GOT3 (cell line): ENCODE measurements around the gene MEIOB.
"Not testable (repeated sequence)": the region's sequence is repeated elsewhere in the genome, so short reads cannot be mapped to it uniquely, and the experiment has no call there.

Experiments
- DNase-seq: peaks from one replicate; lab custom pipeline; 2025; ENCODE audit warnings: mixed read lengths; lab: John Stamatoyannopoulos, UW

MEIOB gene

DNA sequence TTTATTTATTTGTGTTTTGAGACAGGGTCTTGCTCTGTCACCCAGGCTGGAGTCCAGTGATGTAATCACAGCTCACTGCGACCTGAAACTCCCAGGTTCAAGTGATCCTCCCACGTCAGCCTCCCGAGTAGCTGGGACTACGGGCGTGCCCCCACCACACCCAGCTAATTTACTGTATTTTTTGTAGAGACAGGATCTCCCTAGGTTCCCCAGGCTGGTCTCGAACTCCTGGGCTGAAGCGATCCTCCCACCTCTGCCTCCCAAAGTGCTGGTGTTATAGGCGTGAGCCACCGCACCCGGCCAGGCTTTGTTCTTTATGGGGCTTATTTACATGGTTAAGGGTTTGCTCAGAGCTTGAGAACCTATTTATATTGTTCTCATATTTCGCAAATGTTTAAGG lies 5.8 kb upstream of the MEIOB start:
- DNase-seq, result no peak

DNA sequence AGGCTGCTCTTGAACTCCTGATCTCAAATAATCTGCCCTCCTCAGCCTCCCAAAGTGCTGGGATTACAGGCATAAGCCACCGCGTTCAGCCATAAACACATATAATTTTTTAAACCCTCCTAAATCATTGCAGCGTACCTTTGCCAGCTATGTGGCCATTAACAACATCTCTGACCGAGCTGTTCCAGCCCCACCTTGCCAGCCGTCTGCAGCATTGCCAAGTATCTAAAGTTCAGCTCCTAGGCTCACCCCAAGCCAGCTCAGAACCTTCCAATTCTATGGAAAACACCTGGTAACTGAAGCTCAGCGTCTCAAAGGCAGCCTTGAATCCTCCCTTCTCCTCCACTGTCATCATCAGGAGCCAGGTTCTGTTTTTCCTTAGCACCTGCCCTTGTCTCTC lies 5.1 kb upstream of the MEIOB start:
- DNase-seq, result no peak

DNA sequence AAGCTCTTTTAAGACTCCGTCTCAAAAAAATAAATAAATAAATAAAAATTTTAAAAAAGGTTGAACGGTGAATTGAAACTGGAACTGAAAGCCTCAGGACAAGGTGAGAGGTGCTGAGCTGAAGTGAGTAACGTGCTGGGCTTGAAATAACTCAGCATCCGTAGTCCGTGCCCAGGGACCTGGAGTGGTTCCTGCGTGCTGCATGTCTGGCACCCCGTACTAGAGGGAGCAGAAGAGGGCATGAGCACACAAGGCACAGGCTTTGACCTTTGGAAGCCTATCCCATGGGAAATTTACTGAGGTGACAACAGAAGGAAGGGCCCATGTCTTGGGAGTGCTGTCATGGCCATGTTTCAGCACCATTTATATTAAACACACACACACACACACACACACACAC lies 4.5 kb upstream of the MEIOB start:
- no peak for DNase-seq

DNA sequence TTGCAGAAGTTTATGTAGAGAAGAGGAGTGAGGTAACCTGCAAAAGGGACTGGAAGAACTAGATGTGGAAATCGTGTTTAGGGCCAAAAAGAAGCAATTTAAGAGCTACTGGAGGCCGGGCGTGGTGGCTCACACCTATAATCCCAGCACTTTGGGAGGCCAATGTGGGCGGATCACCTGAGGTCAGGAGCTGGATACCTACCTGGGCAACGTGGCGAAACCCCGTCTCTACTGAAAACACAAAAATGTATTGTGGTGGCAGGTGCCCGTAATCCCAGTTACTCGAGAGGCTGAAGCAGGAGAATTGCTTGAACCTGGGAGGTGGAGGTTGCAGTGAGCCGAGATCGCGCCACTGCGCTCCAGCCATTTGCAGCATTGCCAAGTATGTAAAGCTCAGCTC lies 4.1 kb upstream of the MEIOB start:
- not testable (repeated sequence) for DNase-seq

DNA sequence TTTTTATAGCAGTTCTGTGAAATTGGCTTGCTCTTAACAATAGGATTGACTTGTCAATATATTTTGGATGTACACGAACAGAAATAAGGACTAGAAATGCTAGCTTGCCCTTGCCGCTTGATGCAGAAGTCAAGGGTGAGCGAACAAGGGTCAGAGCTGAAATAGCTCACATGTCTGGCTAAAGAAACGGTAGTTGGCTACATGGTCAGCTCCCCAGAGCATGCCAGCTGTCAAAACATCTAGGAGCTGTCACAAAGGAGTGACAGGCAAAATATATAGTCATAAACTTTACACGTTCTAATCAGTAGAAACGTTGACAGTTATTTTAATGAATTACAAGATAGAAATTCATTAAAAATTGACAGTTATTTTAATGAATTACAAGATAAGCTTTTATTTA lies 2.9 kb upstream of the MEIOB start:
- no peak for DNase-seq

DNA sequence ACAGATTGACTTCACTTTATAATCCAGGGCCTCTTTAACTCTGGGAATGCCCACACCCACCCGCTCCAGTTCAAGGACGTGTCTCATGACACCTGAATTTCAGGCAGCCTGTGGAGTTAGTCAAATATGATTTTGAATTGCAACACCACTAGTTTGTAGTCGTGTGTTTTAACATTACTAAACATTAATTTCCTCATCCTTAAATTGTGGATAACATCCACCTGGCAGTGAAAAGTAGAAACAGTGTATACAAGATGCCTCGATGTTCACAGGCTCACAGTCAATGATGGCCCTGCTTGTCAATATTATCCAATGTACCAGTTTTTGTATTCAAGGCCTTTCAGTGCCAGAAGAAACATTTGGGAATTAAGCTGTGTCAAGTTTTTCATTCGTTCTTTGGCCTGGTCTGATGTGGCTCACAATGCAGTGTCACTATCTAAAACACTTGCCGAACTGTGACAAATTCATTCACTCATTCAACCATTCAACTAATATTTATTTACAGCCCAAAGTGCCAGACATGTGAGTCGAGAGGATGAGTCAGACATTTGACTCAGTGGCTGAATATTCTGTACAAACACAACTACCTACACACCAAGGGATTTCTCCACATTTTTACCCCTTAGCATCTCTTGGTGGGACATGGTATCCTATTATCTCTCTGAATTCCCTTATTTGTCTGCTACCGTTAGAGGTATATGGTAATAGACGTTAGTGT lies 1.4 kb downstream of the MEIOB start:
- no peak for DNase-seq

DNA sequence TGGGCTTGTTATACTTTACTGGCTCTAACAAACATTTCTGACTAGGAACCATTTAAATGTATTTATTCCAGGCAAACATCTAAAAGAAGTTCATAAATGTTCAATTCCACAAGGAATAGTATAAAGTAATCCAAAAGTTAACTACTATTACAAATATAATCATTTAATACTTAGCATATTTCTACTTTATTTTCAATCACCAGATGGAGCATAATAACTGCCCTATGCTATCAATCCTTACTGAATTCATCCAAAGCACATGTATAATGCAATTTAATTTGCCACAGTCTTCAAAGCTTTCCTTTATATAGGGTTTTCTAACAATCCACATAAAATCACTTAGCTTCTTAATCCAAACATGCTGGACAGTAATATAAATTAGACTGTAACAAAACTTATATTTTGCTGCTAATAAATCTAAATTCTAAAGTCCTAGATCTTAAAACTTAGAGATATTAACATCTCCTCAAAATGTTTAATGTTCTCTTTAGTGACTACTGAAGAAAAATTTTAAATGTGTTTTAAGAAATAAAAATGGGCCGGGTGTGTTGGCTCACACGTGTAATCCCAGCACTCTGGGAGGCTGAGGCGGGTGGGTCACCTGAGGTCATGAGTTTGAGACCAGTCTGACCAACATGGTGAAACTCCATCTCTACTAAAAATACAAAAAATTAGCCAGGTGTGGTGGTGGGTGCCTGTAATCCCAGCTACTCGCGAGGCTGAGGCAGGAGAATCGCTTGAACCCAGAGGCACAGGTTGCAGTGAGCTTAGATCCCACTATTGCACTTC lies 5.9 kb downstream of the MEIOB start:
- DNase-seq, result no peak

DNA sequence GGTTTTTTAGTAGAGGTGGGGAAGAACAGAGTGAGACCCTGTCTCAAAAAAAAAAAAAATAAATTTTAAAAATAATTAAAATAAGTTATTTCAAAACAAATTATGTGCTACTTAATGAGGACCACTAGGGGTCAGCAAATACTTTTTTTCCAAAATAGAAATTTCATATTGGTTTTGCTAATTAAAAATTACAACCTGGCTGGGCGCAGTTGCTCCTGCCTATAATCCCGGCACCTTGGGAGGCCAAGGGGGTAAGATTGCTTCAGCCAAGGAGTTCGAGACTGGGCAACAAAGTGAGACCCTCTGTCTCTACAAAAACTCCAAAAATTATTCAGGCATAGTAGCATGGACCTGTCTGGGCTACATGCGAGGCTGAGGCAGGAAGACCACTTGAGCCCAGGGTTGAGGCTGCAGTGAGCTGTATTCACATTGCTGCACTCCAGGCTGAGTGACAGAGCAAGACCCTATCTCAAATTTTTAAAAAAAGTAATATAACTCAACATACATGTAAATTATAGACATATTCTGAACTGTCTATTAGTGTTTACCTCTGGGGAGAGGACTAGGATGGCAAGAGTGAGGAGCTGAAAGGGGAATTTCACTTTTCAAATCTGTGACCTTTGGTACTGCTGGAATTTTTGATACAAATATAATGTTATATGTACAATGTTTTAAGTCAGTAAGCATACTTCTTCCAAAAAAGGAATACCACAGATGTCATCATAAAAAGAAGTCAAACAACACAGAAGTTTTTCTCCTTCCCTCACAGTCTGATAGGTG lies 8.1 kb downstream of the MEIOB start:
- DNase-seq, result no peak

DNA sequence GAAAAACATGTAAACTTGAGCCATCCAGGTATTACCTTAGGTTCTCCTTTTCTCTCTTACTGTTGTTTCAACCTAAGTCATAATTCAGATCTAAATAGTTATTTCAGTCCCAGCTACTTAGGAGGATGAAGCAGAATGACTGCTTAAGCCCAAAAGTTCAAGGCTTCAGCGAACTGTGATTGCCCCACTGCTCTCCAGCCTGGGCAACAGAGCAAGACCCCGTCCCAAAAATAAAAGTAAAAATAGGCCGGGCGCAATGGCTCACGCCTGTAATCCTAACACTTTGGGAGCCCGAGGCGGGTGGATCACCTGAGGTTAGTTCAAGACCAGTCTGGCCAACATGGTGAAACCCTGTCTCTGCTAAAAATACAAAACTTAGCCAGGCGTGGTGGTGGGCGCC lies 9.6 kb downstream of the MEIOB start:
- DNase-seq, result no peak

DNA sequence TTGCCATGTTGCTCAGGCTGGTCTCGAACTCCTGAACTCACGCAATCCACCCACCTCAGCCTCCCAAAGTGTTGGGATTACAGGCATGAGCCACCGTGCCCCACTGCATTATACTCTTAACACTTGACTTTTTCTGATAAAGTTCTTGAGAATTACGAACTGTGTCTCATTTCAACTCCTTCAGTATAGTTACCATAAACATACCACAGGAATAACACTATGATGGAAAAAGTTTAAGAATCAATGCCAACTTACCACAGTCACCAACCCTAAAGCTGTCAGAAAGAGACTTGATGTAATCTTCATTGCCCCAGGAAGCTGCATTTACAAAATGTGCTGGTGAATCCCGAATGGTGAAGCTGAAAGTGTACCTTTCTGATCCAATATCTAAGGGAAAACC lies 10.2 kb downstream of the MEIOB start:
- no peak for DNase-seq

DNA sequence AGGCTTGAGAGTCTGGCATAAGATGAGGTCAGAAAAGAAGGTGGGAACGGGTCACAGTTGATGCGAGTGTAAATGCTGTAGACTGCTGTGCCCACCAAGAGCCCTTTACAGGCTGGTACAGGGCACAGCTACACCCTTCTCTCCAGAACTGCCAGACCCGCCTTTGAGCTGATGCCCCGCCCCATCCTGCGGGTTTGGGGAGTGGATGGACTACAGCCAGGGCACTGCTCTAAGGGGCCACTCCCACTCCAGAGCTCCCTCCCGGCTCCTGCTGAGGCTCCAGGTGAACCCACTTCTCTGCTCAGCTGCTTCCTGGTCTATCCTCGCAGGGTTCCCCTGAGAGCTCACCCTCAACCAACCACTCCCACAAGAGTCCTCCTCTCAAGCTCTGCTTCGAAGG lies 12.3 kb downstream of the MEIOB start:
- no peak for DNase-seq

DNA sequence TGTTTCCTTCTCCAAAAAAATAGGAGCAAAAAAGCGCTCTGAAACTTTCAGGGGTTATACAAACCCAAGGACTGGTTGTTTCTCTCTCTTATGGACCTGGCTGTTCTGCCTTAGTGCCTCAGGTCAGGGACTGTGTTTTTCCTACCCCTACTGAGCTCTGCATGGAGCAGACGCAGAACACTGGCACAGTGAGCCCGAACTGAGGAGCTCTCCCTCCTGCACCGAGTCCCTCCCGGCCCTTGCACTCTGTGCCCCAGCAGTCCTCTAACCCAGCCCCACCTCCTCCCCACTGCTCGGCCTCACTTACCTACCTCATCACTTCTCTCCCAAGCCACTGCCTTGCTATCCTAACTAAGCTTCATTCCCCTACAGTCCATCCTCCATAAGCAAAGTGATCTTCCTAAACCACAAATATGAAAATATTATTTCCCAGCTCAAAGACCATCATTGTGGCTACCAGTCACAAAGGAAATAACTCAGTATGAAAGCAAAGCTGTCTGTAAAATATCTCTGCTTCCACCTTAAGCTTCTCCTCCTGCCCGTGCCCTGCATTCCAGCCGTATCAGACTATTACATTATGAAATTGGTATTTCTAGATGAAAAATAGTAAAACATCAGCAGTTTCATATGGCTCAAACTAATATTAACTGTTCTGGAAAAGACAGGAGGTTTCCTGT lies 13.6 kb downstream of the MEIOB start:
- DNase-seq, result no peak

DNA sequence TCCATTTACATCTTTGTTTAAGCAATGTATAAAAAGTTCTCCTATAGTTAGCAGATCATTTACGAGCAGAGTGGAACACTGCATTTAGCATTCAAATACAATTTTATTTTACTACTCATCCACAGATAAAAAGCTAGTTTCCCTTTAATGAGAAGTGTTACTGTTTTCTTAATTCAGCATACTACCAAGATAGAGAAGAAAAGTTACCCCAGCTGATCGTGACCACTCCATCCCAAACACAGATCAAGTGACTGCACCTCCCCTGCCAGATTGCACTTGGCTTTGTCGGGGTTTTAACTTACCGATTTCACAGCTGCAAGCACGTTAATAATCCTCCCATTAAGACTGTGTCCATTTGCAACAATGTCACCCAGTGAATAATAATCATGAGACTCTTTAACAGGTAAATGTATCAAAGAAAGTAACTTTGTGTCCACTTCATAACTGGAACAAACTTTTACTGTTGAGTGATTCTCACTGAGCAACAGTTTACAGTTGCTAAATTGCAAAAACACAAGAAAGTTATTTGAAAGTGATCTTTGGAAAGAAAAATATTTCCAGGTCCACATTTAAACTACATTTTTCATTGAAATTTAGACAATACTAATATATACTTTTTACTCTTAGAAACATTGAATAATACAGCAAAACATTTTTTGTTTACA lies 14.4 kb downstream of the MEIOB start:
- DNase-seq, result no peak

DNA sequence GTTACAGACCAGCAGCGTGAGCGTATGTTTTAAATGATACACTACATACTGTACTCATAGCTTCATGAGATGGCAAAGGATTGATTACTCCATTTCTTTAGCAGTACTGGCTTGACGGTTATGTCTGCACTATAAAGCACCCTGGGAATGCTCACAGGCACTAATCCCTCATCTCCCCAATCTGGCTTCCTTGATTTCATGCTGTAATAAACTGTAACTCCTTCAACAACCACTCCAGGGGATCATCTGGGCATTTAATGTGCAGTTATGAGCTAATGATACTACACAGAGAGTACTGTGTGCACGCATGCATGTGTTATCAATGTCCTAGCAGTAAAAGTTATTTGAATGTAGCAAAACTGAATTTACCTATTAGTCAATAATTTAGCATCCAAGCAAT lies 20.2 kb downstream of the MEIOB start:
- no peak for DNase-seq

DNA sequence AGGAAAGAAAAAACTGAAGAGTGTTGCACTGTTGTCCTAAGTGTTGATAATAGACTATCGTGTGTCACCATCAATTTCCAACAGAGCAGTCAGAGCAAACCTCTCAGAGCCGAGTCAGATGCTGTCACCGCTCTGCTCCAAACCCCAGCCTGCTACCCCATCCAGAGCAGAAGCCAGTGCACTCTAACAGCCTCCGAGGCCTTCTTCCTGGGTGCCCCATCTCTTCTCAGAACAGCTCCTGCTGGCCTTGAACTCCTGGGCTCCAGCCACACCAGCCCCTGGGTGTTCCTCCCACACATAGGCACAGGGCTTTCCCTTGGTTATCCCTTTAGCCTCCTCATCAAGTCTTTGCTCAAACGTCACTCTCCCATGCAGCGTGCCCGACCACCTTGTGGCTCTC lies 21.0 kb downstream of the MEIOB start:
- DNase-seq, result no peak

DNA sequence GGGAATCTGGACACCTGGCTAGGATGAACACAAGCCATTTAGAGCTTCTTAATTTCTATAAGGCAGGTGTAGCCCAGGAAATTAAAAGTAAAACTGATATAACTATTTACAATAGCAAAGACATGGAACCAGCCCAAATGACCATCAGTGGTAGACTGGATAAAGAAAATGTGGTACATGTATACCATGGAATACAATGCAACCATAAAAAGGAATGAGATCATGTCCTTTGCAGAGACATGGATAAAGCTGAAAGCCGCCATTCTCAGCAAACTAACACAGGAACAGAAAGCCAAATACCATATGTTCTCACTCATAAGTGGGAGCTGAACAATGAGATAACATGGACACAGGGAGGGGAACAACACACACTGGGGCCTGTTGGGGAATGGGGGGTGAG lies 25.5 kb downstream of the MEIOB start:
- no peak for DNase-seq

DNA sequence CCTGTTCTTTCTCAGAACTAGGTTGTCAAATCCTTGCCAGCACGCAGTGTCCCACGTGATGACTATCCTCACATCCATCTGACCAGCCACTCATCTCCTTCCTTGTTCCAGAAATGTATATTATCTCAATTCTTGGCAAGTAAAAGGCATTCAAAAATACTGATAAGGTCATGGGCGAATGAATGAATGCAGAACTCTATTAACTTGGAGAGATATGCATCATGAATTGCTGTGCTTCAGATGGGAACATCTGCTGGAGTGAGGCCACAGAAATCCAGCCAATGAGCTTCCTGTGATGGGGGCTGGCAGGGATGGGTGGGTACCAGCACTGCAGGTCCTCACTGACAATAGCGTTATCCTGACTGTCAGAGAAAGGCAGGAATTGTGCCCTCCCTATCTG lies 26.0 kb downstream of the MEIOB start:
- DNase-seq, result no peak

DNA sequence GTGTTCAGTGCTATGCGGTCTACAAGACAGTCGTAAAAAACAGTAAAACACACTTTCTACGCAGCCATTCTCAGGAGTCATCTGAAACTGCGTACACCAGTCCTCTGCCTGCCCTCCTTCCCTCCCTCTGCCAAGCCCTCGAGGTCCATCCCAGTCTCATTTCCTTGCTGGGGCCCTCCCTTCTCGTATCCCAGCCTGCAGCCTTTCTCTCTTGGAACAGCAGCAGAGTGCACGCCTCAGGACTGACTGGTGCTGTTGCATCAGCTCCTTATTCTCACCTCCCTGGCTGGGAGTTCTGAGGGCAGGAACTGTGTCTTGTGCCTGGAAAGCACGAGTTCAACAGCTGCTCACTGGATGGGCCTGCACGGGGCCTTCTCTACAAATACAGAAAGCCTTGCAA lies 32.4 kb downstream of the MEIOB start:
- no peak for DNase-seq

DNA sequence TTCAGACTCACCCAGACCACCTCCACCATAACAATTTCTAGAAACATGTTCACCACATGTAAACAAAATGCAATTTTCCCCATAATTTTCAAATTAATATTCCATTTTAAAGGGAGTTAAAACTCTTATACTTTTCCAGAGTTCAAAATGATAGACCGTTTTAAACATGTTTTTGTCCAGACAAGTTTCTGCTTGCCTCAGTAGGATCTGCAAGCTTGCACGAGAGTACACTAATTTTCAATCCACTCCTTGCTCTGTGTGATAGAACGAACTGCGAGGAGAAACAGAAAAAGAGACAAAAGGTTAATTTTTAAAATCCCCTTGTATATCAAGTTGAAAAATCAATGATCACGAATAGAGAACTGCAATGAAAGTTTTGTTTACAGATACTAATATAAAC lies 37.9 kb downstream of the MEIOB start:
- no peak for DNase-seq

DNA sequence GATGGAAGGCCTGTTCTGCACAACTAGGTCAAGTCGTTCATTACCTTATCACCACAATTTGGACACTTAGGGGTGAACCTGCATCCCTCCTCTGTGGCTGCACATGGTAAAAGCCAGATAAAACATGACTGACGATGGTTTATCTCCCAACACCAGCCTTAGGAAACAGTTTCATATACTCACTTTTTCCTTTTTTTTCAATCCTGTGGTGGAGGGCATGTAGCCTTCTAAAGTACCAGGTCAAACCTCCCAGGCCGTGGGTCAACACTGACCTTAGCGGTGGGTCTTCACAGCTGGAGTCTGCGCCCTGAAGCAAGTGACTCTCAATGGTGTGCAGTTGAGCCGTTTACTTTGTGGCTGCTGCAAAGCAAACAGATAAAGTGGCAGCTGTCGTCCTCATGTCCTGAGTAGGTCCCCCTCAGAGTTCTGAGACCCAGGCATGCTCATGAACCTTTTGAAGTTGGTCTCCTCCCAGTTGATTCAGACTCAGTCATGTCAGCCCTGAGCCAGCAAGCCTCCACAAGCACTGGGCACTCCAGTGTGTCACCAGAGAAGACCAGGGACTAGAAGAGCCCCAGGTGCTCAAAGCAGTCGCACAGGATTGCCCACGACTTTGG lies 39.0 kb downstream of the MEIOB start:
- DNase-seq, result no peak
